IPS DF 6.9 (cell line): ENCODE data around the gene GSDMA.

Source experiments
- DNase-seq: peaks from one replicate; pipeline ENCODE4 v3.0.0-alpha.2; 2013; ENCODE audit warnings: low read depth, low spot score
- H3K27ac ChIP-seq: one replicate; pipeline ENCODE4 v1.5.1; 2013; ENCODE audit warnings: low read length, control low read depth
- H3K27me3 ChIP-seq: 2 replicates; pipeline ENCODE4 v1.6.1; 2013; ENCODE audit warnings: mild to moderate bottlenecking, low read length; ENCODE audit not compliant: control insufficient read depth, insufficient read depth
- H3K36me3 ChIP-seq: 2 replicates; pipeline ENCODE4 v1.6.1; 2013; ENCODE audit warnings: low read length; ENCODE audit not compliant: control insufficient read depth, insufficient read depth
- H3K4me1 ChIP-seq: 2 replicates; pipeline ENCODE4 v1.6.1; 2013; ENCODE audit warnings: low read length; ENCODE audit not compliant: control insufficient read depth, insufficient read depth
- H3K4me3 ChIP-seq: 2 replicates; pipeline ENCODE4 v1.5.1; 2013; ENCODE audit warnings: mild to moderate bottlenecking, low read length
- H3K9me3 ChIP-seq: 2 replicates; pipeline ENCODE4 v1.6.1; 2013; ENCODE audit warnings: low read length, inconsistent platforms; ENCODE audit not compliant: control insufficient read depth, insufficient read depth
- WGBS: extraction: QIAGEN DNeasy Blood & Tissue Kit; methylation state at CpG from one replicate; pipeline ENCODE4 v1.1.7; 2013; ENCODE audit warnings: mixed read lengths, missing lambda C conversion rate; ENCODE audit not compliant: insufficient read length, insufficient coverage; 5-methylcytosine and 5-hydroxymethylcytosine counted together

GSDMA gene

GRCh38 chr17:39923836-39924690 lies 38.7 kb upstream of the GSDMA start:
- WGBS = no CpG with 5 or more reads among the region's 17 CpGs
- no peak overlapping the region for H3K4me3 ChIP-seq
- H3K36me3 ChIP-seq = peaks cover 26% of the 10 kb centered on the region
- H3K27ac ChIP-seq = no peak overlapping the region
- H3K9me3 ChIP-seq = no peaks in the 10 kb centered on the region
- H3K27me3 ChIP-seq = no peaks in the 10 kb centered on the region
- peaks cover 3% of the 10 kb centered on the region; the same call in 1 of the 2 replicates for H3K4me1 ChIP-seq
- no peak for DNase-seq

GRCh38 chr17:39924691-39925055 lies 38.1 kb upstream of the GSDMA start:
- DNase-seq = no peak
- WGBS = no CpG with 5 or more reads among the region's 3 CpGs
- Histone ChIP-seq H3K4me3 (no peak overlapping the region), H3K36me3 (peaks cover 23% of the 10 kb centered on the region), H3K27ac (no peak overlapping the region), H3K4me1 (peaks cover 3% of the 10 kb centered on the region; the same call in 1 of the 2 replicates), H3K9me3 (no peaks in the 10 kb centered on the region), H3K27me3 (no peaks in the 10 kb centered on the region)

- no peaks in the 10 kb centered on the region for H3K9me3 ChIP-seq
- no CpG with 5 or more reads among the region's 11 CpGs for WGBS
- H3K27me3 ChIP-seq = no peaks in the 10 kb centered on the region
- no peak overlapping the region for H3K4me3 ChIP-seq
- H3K4me1 ChIP-seq = peaks cover 3% of the 10 kb centered on the region; the same call in 1 of the 2 replicates
- no peak for DNase-seq
- H3K27ac ChIP-seq = no peak overlapping the region
- peaks cover 23% of the 10 kb centered on the region for H3K36me3 ChIP-seq
These were observed 37.3 kb upstream of the GSDMA start for GRCh38 chr17:39925282-39926134.

- Histone ChIP-seq H3K9me3 (no peaks in the 10 kb centered on the region), H3K36me3 (peaks cover 22% of the 10 kb centered on the region), H3K4me1 (peaks cover 3% of the 10 kb centered on the region; the same call in 1 of the 2 replicates), H3K27ac (no peak overlapping the region), H3K27me3 (no peaks in the 10 kb centered on the region), H3K4me3 (peak overlapping the region; percentile 91; the same call in 1 of the 2 replicates)
- no peak for DNase-seq
- no CpG with 5 or more reads among the region's 4 CpGs for WGBS
These were observed 36.6 kb upstream of the GSDMA start for GRCh38 chr17:39926135-39926587.

- no peaks in the 10 kb centered on the region for H3K9me3 ChIP-seq
- H3K4me3 ChIP-seq = peak overlapping the region; percentile 91
- H3K27ac ChIP-seq = no peak overlapping the region
- peaks cover 18% of the 10 kb centered on the region for H3K36me3 ChIP-seq
- no peaks in the 10 kb centered on the region for H3K27me3 ChIP-seq
- H3K4me1 ChIP-seq = peaks cover 3% of the 10 kb centered on the region; the same call in 1 of the 2 replicates
- no CpG with 5 or more reads among the region's 15 CpGs for WGBS
- peak; percentile 22 for DNase-seq
These were observed 36.2 kb upstream of the GSDMA start for GRCh38 chr17:39926588-39927100.

GRCh38 chr17:39927101-39927928 lies 35.5 kb upstream of the GSDMA start, which contains the start of the genes LRRC3C and ORMDL3:
Gene LRRC3C (plus strand): TSS chr17:39927732. CDS start chr17:39941524, 13,792 bp downstream.
Gene ORMDL3 (minus strand): TSS chr17:39927601. CDS start chr17:39924203, 3,398 bp downstream.
- no CpG with 5 or more reads among the region's 72 CpGs for WGBS
- H3K27ac ChIP-seq = no peak within 1 kb of the TSS

GRCh38 chr17:39927929-39928857 lies 34.6 kb upstream of the GSDMA start:
- peaks cover 3% of the 10 kb centered on the region for H3K36me3 ChIP-seq
- peak; percentile 18 for DNase-seq
- no CpG with 5 or more reads among the region's 17 CpGs for WGBS

More at GRCh38 chr17:39927101-39927928, 35.5 kb upstream of the GSDMA start, which contains the start of the genes LRRC3C and ORMDL3:
- H3K4me1 ChIP-seq = peaks cover 3% of the 10 kb centered on the region; the same call in 1 of the 2 replicates
- no peaks in the 10 kb centered on the region for H3K27me3 ChIP-seq
- DNase-seq = peak; percentile 74
- no peaks in the 10 kb centered on the region for H3K9me3 ChIP-seq
- peak within 1 kb of the TSS; percentile 91 for H3K4me3 ChIP-seq
- H3K36me3 ChIP-seq = peaks cover 12% of the 10 kb centered on the region

GRCh38 chr17:39928858-39929645 lies 33.8 kb upstream of the GSDMA start:
- Histone ChIP-seq H3K27me3 (no peaks in the 10 kb centered on the region), H3K4me3 (no peak overlapping the region), H3K4me1 (peaks cover 5% of the 10 kb centered on the region; the same call in 1 of the 2 replicates), H3K27ac (no peak overlapping the region), H3K9me3 (no peaks in the 10 kb centered on the region), H3K36me3 (no peaks in the 10 kb centered on the region)
- DNase-seq = no peak
- WGBS = no CpG with 5 or more reads among the region's 8 CpGs

More at GRCh38 chr17:39927929-39928857, 34.6 kb upstream of the GSDMA start:
- Histone ChIP-seq H3K9me3 (no peaks in the 10 kb centered on the region), H3K27ac (no peak overlapping the region), H3K27me3 (no peaks in the 10 kb centered on the region), H3K4me1 (peaks cover 3% of the 10 kb centered on the region; the same call in 1 of the 2 replicates), H3K4me3 (peak overlapping the region; percentile 65; the same call in 1 of the 2 replicates)
